Measurements from ENCODE around the gene GRAP2. TPM values are rescaled to one million over a fixed set of nuclear protein-coding genes. Genes with fewer than 3 reads are reported as not detected.

The GRAP2 gene
- total RNA-seq, 1 experiment from 2014 or later = not detected

DNA sequence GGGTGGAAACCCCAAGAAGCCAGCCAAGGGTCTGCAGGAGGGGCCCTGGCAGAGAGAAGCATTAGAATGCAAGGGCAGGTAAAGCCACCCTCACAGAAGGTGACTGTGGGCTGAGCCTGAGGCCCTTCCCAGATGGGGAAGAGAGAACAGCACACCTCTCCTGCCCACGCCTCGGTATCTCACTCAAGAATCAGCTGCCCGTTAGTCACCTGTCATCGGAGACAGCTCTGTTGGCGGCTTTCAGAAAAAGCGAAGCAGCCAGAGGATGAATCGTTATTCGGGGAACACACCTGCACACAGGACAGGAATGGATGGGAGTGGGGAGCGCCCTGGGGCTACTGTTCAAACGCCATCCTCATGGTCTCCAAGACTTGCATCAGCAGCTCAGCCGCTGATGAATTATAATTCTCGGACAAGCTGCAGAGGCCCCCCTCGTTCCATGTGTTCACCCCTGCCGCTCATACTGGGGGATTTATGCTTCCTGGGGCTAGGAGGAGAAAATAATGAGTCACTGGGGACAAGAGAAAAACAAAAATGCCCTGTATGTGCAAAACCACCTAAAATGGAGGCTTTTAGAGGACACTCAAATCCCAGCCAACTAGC, 37.7 kb downstream of the GRAP2 start:
- Histone ChIP-seq H3K36me3 (ENCODE audit: control insufficient read depth, insufficient read depth, low read length) (no peaks in the 10 kb centered on the region; the same call in 1 of the 2 replicates), H3K4me1 (no peaks in the 10 kb centered on the region), H3K9me3 (no peaks in the 10 kb centered on the region), H3K4me3 (ENCODE audit: low read depth, low read length) (no peak overlapping the region), H3K27me3 (replicated peaks; ENCODE audit: control insufficient read depth, insufficient read depth, low read length) (no peaks in the 10 kb centered on the region; the same call in 1 of the 2 replicates)
- H3K27me3 Mint-ChIP-seq (ENCODE audit: insufficient read depth, unreplicated experiment) = peaks cover 18% of the 10 kb centered on the region
- no peaks in the 10 kb centered on the region for H3K4me1 Mint-ChIP-seq (ENCODE audit: low read depth, unreplicated experiment)
- H3K9me3 Mint-ChIP-seq (ENCODE audit: unreplicated experiment) = no peaks in the 10 kb centered on the region
- no peak overlapping the region for H3K27ac Mint-ChIP-seq (ENCODE audit: unreplicated experiment)
- ChIA-PET POLR2A (no interaction called here), CTCF (interaction anchor here (0.7 kb wide), 1 partner anchor 14 kb away, joined by 3 read pairs; no protein-coding TSS in a partner anchor)
- DNase-seq = no peak
- H3K4me3 Mint-ChIP-seq (ENCODE audit: unreplicated experiment) = no peak overlapping the region
- BruUV-seq (replicated peaks) = no TSS peak
- TF ChIP-seq, protein P1, sequence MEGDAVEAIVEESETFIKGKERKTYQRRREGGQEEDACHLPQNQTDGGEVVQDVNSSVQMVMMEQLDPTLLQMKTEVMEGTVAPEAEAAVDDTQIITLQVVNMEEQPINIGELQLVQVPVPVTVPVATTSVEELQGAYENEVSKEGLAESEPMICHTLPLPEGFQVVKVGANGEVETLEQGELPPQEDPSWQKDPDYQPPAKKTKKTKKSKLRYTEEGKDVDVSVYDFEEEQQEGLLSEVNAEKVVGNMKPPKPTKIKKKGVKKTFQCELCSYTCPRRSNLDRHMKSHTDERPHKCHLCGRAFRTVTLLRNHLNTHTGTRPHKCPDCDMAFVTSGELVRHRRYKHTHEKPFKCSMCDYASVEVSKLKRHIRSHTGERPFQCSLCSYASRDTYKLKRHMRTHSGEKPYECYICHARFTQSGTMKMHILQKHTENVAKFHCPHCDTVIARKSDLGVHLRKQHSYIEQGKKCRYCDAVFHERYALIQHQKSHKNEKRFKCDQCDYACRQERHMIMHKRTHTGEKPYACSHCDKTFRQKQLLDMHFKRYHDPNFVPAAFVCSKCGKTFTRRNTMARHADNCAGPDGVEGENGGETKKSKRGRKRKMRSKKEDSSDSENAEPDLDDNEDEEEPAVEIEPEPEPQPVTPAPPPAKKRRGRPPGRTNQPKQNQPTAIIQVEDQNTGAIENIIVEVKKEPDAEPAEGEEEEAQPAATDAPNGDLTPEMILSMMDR (IDR thresholded peaks at IDR 0.05; ENCODE audit: insufficient read depth in 1 of 2, low read depth in 1 of 2, low read length in 1 of 2, severe bottlenecking in 1 of 2, unreplicated experiment in 1 of 2) = no peak
- H3K36me3 Mint-ChIP-seq (ENCODE audit: insufficient read depth, unreplicated experiment) = no peaks in the 10 kb centered on the region
- intact Hi-C loops (cut with micrococcal nuclease; ENCODE audit: unreplicated experiment) = no loop called here

DNA sequence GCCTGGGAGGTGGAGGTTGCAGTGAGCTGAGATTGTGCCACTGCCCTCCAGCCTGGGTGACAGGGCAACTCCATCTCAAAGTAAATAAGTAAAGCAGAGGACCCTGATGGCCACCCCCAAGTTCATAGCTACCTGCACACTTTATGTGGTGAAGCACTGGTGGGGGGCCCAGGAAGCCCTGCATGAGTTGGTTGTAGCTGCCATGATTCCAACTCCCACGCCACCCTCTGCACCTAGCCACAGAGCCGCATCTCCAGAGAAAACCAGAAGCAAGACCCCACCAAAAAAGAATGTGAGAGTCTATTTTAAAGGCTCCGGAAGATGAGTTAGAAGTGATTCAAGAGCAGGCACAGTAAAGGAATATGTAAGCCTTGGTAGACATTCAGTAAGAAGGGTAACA, 38.9 kb downstream of the GRAP2 start:
- Histone ChIP-seq H3K4me1 (no peaks in the 10 kb centered on the region), H3K27me3 (replicated peaks; ENCODE audit: control insufficient read depth, insufficient read depth, low read length) (no peaks in the 10 kb centered on the region; the same call in 1 of the 2 replicates), H3K36me3 (ENCODE audit: control insufficient read depth, insufficient read depth, low read length) (no peaks in the 10 kb centered on the region), H3K9me3 (no peaks in the 10 kb centered on the region), H3K4me3 (ENCODE audit: low read depth, low read length) (no peak overlapping the region)
- ChIA-PET CTCF (no interaction called here), POLR2A (no interaction called here)
- Mint-ChIP-seq H3K4me1 (ENCODE audit: low read depth, unreplicated experiment) (no peaks in the 10 kb centered on the region), H3K27ac (ENCODE audit: unreplicated experiment) (no peak overlapping the region), H3K9me3 (ENCODE audit: unreplicated experiment) (no peaks in the 10 kb centered on the region), H3K4me3 (ENCODE audit: unreplicated experiment) (no peak overlapping the region), H3K36me3 (ENCODE audit: insufficient read depth, unreplicated experiment) (no peaks in the 10 kb centered on the region), H3K27me3 (ENCODE audit: insufficient read depth, unreplicated experiment) (peaks cover 11% of the 10 kb centered on the region)
- no TSS peak for BruUV-seq (replicated peaks)
- TF ChIP-seq, protein P1 (IDR thresholded peaks at IDR 0.05; ENCODE audit: insufficient read depth in 1 of 2, low read depth in 1 of 2, low read length in 1 of 2, severe bottlenecking in 1 of 2, unreplicated experiment in 1 of 2) = no peak
- DNase-seq = no peak
- intact Hi-C loops (cut with micrococcal nuclease; ENCODE audit: unreplicated experiment) = no loop called here

DNA sequence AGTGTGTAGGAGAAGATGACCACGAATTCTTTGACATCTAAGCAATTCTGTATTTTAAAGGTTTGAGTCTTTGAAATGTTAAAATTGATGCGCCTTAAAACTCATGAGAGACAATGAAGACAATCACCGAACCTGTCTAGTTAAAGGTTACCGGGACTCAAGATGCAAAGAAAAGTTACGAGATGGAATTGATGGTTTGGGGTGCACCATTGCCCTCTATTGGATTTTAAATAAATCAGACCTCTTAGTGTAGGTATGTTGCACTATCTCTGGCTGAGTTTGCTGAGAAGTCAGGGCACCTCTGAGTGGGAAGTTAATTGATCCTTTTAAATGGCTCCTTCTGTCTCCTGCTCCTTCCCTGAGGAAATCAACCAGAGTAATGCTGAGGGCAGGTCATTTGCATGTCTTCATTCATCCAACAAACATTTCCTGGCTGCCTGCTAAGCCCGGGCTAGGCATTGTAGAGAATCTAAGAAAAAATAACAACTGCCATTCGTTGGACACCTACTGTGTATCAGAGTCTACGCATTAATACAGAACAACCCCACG, 39.9 kb downstream of the GRAP2 start:
- Mint-ChIP-seq H3K4me3 (ENCODE audit: unreplicated experiment) (no peak overlapping the region), H3K9me3 (ENCODE audit: unreplicated experiment) (no peaks in the 10 kb centered on the region), H3K4me1 (ENCODE audit: low read depth, unreplicated experiment) (no peaks in the 10 kb centered on the region), H3K36me3 (ENCODE audit: insufficient read depth, unreplicated experiment) (no peaks in the 10 kb centered on the region), H3K27ac (ENCODE audit: unreplicated experiment) (no peak overlapping the region), H3K27me3 (ENCODE audit: insufficient read depth, unreplicated experiment) (peaks cover 4% of the 10 kb centered on the region)
- H3K9me3 ChIP-seq = no peaks in the 10 kb centered on the region
- TF ChIP-seq, protein P1 (IDR thresholded peaks at IDR 0.05; ENCODE audit: insufficient read depth in 1 of 2, low read depth in 1 of 2, low read length in 1 of 2, severe bottlenecking in 1 of 2, unreplicated experiment in 1 of 2) = no peak
- intact Hi-C loops (cut with micrococcal nuclease; ENCODE audit: unreplicated experiment) = no loop called here
- no peak overlapping the region for H3K4me3 ChIP-seq (ENCODE audit: low read depth, low read length)
- no peaks in the 10 kb centered on the region; the same call in 1 of the 2 replicates for H3K27me3 ChIP-seq (replicated peaks; ENCODE audit: control insufficient read depth, insufficient read depth, low read length)
- no peaks in the 10 kb centered on the region for H3K36me3 ChIP-seq (ENCODE audit: control insufficient read depth, insufficient read depth, low read length)
- DNase-seq = no peak
- CTCF ChIA-PET = no interaction called here
- no peaks in the 10 kb centered on the region for H3K4me1 ChIP-seq
- POLR2A ChIA-PET = no interaction called here
- BruUV-seq (replicated peaks) = no TSS peak
